GOT3 (cell line): ENCODE measurements around the gene FAM83D.

Source experiments
- DNase-seq: peaks from one replicate; lab custom pipeline; 2025; ENCODE audit warnings: mixed read lengths; lab: John Stamatoyannopoulos, UW

Gene FAM83D, protein sequence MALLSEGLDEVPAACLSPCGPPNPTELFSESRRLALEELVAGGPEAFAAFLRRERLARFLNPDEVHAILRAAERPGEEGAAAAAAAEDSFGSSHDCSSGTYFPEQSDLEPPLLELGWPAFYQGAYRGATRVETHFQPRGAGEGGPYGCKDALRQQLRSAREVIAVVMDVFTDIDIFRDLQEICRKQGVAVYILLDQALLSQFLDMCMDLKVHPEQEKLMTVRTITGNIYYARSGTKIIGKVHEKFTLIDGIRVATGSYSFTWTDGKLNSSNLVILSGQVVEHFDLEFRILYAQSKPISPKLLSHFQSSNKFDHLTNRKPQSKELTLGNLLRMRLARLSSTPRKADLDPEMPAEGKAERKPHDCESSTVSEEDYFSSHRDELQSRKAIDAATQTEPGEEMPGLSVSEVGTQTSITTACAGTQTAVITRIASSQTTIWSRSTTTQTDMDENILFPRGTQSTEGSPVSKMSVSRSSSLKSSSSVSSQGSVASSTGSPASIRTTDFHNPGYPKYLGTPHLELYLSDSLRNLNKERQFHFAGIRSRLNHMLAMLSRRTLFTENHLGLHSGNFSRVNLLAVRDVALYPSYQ

DNA sequence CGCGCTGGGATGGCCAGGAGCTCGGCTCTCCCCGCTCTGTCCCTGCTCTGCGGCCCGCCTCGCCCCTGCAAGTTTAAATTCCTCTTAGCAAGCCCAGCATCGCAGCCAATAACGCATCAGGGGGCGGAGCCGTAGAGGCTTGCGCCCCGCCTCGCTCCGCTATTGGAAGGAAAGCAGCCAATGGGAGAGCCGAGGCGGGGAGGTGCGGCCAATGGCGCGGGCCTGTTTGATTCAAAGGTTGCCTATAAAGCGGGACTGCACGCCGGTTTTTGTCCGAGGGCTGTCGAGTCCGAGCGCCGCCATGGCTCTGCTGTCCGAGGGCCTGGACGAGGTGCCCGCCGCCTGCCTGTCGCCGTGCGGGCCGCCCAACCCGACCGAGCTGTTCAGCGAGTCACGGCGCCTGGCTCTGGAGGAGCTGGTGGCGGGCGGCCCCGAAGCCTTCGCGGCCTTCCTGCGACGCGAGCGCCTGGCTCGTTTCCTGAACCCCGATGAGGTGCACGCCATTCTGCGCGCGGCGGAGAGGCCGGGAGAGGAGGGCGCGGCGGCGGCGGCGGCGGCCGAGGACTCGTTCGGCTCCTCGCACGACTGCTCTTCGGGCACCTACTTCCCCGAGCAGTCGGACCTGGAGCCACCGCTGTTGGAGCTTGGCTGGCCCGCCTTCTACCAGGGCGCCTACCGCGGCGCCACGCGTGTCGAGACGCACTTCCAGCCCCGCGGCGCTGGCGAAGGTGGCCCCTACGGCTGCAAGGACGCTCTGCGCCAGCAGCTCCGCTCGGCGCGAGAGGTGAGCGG, at the start of gene FAM83D:
TSS of gene FAM83D (plus strand) at position 276 of the 792 bp plus-strand sequence. CDS start at position 302, 26 bp downstream.
- DNase-seq, result peak; percentile 97

DNA sequence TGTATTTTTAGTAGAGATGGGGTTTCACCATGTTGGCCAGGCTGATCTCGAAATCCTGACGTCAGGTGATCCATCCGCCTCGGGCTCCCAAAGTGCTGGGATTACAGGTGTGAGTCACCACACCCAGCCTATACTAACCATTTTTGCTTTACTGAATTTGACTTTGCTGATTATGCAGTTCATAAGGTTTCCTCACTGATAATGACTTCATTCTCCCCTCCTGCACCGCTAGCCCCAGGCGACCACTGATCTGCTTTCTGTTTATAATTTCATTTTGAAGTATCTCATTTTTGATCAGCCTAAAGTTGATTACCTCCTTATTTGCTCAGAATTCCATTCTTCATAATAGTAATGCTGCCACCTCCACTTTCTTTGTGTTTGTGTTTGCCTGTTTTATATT, 48.7 kb upstream of the FAM83D start:
- no peak for DNase-seq

DNA sequence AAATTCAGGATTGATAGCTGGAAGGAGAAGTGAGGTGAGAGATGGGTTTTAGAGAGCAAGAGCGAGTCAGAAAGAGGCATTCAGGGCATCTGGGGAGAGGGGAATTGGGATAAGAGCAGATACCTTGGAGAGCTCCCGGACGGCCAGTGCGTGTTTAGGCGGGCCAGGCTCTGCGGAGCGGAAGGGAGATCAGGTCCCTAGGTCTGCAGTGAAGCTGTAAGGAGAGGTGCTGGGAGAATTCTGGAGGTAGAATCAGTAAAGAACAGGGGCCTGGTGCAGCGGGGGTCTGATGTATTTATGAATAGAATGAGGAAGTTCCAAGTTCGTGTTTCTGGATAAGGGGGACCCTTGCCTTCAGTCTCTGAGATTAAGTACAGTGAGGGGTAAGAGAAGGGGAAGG, 47.4 kb upstream of the FAM83D start:
- DNase-seq, result no peak

DNA sequence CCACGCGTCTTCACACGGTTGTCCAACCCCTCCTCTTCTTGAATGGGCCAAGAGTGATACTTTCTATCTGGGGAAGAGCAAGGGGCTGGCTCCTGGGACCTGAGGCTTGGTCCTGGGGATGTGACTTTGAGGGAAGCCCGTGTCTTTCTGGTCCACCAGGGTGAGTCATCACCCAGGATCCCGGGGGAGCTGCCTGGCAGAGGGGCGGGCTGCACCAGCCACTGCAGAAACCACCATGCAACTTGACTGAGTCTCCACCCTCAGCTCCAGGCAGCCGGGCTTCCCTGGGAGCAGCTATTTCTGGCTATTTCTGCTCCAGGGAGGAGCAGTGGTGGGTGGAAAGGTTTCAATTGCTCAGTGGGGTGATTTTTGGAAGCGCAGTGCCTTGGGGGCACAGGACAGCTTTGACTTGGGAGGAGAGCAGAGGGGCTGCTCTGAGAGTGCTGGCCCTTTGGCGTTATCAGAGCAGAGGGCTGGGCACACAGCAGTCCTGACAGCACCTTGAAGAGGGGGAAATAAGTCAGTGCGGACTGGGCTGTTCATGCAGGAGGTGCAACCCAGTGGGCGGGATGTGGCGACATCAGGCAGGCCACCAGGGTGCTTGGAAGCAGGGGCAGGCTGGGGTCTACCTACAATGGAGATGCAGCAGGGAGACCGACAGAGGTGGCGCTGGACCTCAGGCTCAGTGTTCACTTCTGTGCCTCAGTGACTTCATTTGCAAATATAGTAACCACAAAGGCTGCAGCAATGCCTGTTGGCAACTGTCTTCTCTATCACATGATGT, 45.1 kb upstream of the FAM83D start:
- no peak for DNase-seq

DNA sequence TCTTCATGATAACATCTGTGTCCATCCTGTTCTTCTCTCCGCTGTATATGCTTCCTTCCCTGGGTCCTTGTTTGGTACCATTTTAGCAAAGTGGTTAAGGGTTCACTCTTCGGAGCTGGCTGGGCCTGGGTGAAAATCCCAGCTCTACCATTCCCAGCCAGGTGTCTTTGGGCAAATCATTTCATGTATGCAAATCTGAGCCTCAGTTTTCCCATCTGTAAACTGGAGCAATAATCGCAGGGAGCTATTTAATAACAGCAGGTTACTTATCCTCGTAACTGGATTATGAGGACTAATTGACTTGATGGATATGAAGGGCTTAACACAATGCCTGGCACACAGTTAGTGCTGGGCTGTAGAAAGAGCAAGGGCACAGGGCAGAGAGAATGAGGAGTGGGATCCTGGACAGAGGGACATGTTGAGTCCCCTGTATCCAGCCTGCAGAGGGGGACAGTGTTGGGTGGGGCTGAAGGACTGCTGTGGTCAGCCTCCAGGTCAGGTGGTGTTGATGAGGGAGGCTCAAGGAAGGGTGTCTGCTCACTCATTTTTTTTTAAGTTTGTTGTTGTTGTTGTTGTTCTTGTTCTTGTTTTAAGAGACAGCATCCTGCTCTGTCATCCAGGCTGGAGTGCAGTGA, 44.3 kb upstream of the FAM83D start:
- DNase-seq, result no peak

DNA sequence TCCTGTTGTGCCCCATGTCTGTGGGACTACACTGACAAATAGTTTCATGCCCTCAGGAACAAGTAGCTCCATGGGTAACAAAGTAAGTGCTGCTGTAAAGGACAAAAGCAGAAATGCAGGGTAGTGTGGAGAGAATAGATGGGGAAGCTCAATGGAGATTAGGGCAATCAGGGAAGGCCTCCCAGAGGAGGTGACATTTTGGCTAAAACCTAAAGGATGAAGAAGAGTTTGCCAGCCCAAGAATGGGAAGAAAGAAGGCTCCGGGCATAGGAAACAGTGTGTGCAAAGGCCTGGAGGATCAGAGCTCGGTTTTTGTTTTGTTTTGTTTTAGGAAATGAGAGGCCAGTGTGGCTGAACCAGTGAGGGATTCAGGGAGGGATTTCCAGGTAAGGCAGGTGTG, 43.6 kb upstream of the FAM83D start:
- no peak for DNase-seq

DNA sequence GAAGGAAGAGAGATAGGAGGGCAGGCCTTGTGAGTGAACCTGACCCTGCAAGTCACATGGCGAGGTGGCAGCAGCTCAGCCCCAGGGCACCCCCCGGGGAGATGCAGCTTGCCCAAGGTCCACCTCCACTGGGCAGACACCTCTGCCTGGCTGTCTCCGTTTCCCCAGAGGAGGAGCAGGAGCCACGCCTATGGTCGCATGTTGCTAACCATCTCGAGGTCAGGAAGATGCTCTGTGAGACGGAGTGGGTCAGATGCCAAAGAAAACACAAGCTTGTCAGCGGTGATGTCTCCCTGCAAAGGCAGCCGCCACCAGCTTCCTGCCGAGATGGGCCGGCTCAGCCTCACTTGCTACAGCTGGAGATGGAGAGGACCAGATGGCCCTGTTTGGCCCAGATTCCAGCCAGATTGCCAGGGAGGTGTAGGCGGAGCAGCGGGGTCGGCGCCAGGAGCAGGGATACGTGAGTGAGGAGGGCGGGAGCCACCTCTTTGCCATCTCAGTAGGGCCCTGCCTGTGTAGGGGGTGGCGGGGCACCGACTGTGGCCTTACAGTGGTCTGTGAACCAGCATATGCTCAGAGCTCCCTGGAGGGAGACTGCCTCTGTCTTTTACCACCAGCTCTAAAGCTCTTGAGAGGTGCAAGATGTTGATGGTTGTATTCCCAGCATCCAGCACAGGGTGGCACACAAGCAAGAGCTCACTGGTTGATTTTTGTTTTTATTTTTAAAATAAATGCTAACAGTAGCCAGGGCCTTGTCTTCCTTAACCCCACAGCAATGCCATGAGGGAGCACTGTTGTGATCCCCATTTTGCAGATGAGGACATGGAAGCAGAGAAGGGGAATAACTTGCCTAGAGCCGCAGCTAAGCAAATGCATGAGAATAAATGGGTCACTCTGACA, 42.9 kb upstream of the FAM83D start:
- DNase-seq, result no peak

DNA sequence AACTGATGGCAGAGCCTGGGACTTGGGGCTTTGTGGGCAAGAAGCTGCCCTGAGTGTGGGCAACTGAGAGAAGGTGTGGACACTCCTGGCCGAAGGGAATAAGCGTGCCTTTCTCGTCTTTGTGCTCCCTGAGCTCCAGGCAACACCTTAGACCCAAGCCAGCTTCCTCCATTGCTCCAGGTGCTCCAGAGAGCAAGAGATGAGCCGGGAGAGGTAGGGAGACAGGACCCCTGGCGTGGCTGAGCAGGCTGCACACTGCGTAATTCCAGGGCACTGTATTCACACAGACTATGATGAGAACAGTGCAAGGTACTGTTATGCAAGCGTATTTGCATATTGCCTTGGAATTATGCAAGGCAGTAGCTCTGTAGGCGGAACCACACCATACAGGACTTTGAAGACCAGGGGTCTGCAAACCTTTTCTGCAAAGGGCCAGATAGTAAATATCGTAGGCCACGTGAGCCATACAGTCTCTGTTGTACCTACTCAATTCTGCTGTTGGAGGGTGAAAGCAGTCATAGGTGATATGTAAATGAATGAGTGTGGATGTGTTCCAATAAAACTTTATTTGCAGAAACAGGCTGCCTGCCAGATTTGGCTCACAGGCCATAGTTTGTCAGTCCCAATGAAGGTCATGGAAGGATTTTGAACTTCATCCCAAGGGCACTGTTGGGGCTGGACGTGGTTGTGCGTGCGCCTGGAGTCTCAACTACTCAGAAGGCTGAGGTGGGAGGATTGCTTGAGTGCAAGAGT, 42.1 kb upstream of the FAM83D start:
- no peak for DNase-seq

DNA sequence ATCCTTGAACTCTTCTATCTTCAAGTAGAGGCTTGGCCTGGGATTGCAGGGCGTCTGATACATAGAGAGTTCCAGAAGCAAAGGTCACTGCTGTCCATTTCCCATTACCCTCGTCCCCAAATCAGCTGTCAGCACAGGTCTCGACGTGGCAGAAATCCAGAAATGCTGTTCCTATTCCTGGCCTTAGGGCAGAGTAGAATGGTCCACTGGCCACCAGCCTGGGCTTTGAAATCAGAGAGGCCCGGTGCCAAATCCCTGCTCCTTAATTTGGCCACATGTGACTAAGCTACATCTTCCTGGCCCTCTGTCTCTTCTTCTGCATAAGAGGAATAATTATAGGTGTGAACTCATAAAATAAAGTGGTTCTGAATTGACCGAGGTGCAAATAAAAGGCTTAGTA, 40.9 kb upstream of the FAM83D start:
- DNase-seq, result no peak

DNA sequence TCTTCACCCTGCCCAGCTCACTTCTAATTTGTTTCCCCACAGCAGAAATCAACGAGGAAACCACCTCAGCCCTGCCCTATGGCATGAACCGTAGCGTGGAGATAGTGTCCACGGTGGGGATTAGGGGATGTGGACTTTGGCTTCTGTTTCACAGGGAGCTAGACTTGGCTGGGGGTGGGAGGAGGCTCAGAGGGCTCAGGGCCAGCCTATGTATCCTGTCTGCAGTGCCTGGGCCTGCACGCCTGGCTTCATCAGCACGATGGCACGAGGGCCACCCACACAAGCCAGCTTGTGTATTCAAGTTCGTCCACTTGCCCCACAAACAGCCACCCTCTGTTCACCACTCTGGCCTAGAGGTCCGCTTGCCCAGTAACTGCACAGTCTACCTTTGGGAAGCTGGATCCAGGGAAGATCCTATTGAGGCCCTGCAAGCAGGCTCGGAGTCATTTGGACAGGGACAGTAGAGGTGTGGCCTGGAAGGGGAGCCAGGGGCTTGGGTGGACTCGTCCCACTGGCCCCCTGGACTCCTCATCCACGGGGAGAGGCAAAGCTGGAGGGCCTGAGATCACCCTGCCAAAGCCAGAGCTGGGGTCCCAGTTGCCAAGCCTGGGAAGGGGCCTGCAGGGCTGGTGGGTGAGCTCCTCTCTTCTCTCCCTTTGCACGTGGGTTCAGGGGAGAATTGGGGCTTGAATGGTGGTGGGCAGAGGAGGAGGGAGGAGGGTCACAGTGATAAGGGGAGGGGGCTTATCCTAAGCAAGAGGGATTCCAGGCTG, 38.0 kb upstream of the FAM83D start:
- no peak for DNase-seq

DNA sequence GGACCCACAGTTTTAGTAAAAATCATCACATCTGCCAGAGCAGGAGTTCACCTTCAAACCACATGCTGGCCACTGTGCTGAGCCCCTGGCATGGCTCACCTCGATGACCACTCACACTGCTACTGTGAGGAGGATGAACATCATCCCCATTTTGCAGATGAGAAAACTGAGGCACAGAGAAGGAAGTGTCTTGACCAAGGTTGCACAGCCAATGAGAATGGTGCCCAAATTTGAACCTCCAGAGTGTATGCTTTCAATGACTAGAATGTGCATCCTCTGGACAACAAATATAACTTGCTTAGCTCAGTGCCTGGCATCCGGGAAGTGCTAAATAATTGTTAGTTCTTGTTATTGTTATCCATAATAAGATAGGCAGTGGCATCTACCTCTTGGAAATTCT, 37.2 kb upstream of the FAM83D start:
- no peak for DNase-seq

DNA sequence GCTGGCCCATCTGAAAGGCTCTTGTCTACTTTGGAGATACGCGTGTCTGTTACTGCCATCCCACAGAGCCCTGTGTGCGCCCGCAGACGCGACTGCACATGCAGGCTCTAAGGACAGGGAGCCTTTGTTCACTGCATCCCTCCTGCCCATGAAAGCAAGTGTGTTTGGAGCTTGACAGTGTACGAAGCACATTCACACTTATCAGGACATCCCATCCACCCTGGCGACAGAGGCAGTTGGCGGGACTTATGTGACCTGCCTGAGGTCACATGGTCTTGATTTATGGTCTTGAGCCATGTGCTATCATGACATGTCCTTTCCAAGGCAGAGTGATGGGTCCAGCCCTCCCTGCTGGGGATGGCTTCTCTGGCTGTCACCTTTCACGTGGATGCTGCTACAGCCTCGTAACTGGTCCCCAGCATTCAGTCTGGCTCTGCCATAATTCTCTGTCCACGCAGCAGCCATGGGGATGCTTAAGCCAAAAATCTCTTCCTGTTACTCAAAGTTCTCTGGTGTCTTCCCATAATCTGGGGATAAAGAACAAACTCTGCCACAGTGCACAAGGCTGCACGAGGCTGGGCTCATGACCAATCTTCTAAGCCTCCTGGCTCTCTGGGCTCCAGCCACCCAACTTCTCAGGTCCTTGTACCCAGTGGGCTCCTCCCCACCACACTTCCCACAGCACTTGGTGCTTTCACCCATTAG, 36.3 kb upstream of the FAM83D start:
- DNase-seq, result no peak

DNA sequence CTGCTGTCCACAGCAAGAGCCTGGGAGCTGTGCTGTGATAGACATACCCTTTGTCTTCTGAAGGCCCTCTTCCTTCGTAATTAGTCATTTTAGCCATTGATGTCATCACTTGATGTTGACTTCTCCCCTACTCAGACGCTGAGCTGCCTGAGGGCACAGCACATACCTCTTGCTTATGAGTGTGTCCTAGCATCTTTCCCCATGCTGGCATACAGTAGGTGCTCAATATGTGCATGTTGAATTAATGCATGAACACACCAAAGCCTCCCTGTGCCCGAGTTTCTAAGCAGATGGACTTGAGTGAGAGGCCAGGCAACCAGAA, 35.8 kb upstream of the FAM83D start:
- DNase-seq, result no peak

DNA sequence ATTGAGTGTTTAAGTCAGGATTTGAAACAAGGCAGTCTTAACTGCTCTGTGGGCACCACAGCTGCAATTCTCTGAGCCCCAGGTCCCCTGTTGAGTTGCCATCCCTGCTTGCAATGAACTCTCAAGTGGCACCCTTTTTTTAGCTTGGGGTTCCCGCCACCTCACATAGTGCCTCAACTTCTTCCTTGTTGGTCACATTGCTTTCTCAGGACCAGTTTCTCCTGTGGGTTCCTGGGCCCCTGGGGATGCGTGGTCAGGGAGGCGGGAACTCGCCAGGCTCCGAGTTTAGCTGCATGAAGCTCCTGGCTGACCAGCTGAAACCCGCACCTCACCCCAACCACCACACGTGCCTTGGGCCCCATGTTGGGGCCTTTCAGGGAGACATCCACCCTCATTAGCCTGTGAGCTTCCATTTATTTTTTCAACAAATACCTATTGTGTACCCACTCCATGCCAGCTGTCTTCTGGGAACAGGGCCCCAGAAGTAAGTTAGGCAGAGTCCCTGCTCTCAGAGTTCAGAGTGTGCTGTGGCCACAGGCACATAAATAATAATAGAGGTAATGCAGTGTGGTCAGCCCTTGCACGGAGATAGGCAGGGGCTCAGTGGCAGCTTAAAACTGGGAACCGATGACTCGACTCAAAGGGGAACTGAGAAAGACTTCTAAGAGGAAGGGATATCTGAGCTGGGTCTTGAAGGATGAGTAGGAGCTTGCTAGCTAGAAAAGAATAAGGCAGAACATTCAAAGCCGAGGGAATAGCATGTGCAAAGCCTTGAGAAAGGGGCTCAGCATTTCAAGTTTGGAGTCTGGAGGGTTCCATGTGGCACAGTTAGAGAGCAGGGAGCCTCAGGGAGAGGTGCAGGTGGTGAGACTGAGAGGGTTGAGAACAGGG, 33.9 kb upstream of the FAM83D start:
- no peak for DNase-seq

DNA sequence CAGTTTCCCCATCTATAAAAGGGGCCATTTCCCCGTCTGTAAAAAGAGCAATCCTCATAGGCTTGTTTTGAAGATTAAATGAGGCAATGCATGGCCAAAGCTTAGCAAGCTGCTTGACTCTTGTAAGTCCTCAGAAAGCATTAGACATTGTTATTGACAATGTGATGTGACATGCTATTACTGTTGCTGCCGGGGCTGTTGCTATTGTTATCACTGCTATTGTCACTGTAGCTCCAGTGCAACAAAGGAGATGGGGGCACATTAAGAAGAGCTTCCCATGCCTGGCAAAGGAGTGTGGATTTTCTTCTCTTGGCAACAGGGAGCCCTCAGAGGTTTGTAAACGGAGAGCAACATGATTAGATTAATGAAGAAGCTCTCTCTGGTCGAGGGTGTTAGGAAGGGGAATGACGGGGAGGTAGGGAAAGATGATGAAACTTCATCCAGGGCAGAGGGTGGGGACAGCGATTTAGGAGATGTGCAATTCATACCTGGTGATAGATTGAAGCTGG, 33.1 kb upstream of the FAM83D start:
- no peak for DNase-seq

DNA sequence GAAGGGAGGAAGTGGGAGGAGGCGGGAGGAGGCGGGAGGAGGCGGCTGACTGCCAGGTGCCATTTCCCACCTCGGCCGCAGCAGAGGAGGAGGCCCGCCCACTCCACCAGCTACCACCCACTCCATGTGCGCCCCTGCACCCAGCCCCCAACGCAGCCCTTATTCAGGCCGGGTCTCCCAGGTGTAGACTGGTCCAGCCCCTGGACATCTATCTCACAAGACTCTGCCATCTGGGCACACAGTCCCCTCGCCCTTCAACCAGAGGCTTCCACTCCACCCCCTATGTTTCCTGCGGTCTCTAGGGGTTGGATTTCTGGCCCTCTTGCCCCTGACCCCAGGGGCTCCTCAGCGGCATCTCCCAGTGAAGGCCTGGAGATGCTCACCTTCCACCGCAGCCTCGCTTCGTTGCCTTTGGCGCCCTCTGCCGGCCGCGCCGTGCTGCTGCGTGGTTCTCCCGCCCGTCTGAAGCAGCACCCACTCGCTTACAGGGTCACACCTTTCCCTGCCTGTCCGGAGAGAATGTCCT, 32.6 kb upstream of the FAM83D start:
- DNase-seq, result no peak
